Upper lobe of right lung (tissue), 1 donor: ENCODE results near the gene CAMTA1. TPM values are rescaled to one million over a fixed set of nuclear protein-coding genes. Genes with fewer than 3 reads are reported as not detected.

Source experiments
- ATAC-seq: fragments of 200-7000 bp; cut with Tn5 transposase; one replicate; pipeline ENCODE4 v1.9.1; 2020; ENCODE audit warnings: mild to moderate bottlenecking, moderate library complexity
- DNase-seq: peaks from one replicate; pipeline ENCODE4 v3.0.0-alpha.2; 2020
- H3K27ac ChIP-seq: fragments of 200-600 bp; one replicate; pipeline ENCODE4 v1.8.0; 2022
- H3K27me3 ChIP-seq: fragments of 200-600 bp; one replicate; pipeline ENCODE4 v1.8.0; 2022; ENCODE audit warnings: mild to moderate bottlenecking
- H3K36me3 ChIP-seq: fragments of 200-600 bp; one replicate; pipeline ENCODE4 v1.8.0; 2022
- H3K4me1 ChIP-seq: fragments of 200-600 bp; one replicate; pipeline ENCODE4 v1.8.0; 2022
- H3K4me3 ChIP-seq: fragments of 200-600 bp; one replicate; pipeline ENCODE4 v1.8.0; 2022; ENCODE audit warnings: mild to moderate bottlenecking
- H3K9me3 ChIP-seq: fragments of 200-600 bp; one replicate; pipeline ENCODE4 v1.8.0; 2022
- CTCF ChIP-seq: fragments of 200-600 bp; IDR thresholded peaks from one replicate; pipeline ENCODE4 v1.8.0; 2022; ENCODE audit warnings: antibody characterized with exemption
- intact Hi-C: fragments of 100-400 bp; cut with DNase I; formaldehyde crosslinking; loops from one replicate; pipeline ENCODE4 v1.11.0; 2022
- total RNA-seq: library from RNA; stranded (reverse); fragmentation: NEBNext Ultra II Directional; extraction: Animal tissue kit (Norgen Biotek cat#: 25700); gene quantifications from one replicate; pipeline ENCODE4 v1.2.1, GENCODE V29; 2021
- donor health status: DM: no; HTN: yes; CAD: no; lungs with severe emphysema.

CAMTA1 gene
- total RNA-seq, 1 donor from 2014 or later: 63.4 TPM

GRCh38 chr1:6745073-6745472, 40.2 kb upstream of the CAMTA1 start:
- Histone ChIP-seq H3K27me3 (no peaks in the 10 kb centered on the region), H3K36me3 (no peaks in the 10 kb centered on the region), H3K4me1 (peaks cover 11% of the 10 kb centered on the region), H3K4me3 (no peak overlapping the region), H3K9me3 (no peaks in the 10 kb centered on the region), H3K27ac (no peak overlapping the region)
- no peak for TF ChIP-seq CTCF
- intact Hi-C loops: no loop called here
- DNase-seq (no peak), ATAC-seq (no peak)

- intact Hi-C loops: no loop called here
- TF ChIP-seq CTCF: no peak
- H3K27ac ChIP-seq: no peak overlapping the region
- H3K9me3 ChIP-seq: no peaks in the 10 kb centered on the region
- H3K4me1 ChIP-seq: peaks cover 11% of the 10 kb centered on the region
- H3K27me3 ChIP-seq: peaks cover under 1% of the 10 kb centered on the region
- ATAC-seq (no peak), DNase-seq (no peak)
- H3K36me3 ChIP-seq: no peaks in the 10 kb centered on the region
- H3K4me3 ChIP-seq: no peak overlapping the region
These were observed 37.6 kb upstream of the CAMTA1 start for GRCh38 chr1:6747674-6748073.

GRCh38 chr1:6750490-6750889, 34.8 kb upstream of the CAMTA1 start:
- ATAC-seq: no peak
- Histone ChIP-seq H3K27ac (no peak overlapping the region), H3K4me3 (no peak overlapping the region), H3K27me3 (peaks cover 15% of the 10 kb centered on the region), H3K4me1 (no peaks in the 10 kb centered on the region), H3K9me3 (no peaks in the 10 kb centered on the region), H3K36me3 (no peaks in the 10 kb centered on the region)
- DNase-seq: no peak
- no peak for TF ChIP-seq CTCF
- intact Hi-C loops: no loop called here

- intact Hi-C loops: no loop called here
- H3K36me3 ChIP-seq: no peaks in the 10 kb centered on the region
- H3K9me3 ChIP-seq: no peaks in the 10 kb centered on the region
- DNase-seq: no peak
- ATAC-seq: no peak
- H3K27ac ChIP-seq: no peak overlapping the region
- TF ChIP-seq CTCF: no peak
- H3K27me3 ChIP-seq: peaks cover 15% of the 10 kb centered on the region
- H3K4me3 ChIP-seq: no peak overlapping the region
- no peaks in the 10 kb centered on the region for H3K4me1 ChIP-seq
These were observed 31.7 kb upstream of the CAMTA1 start for GRCh38 chr1:6753320-6754140.

- Histone ChIP-seq H3K27me3 (peaks cover 15% of the 10 kb centered on the region), H3K27ac (no peak overlapping the region), H3K4me1 (no peaks in the 10 kb centered on the region), H3K9me3 (no peaks in the 10 kb centered on the region), H3K36me3 (no peaks in the 10 kb centered on the region), H3K4me3 (no peak overlapping the region)
- DNase-seq (no peak), ATAC-seq (no peak)
- no peak for TF ChIP-seq CTCF
- intact Hi-C loops: no loop called here
These were observed 28.8 kb upstream of the CAMTA1 start for GRCh38 chr1:6756457-6756856.
